NCI-H524 treated with DMSO at 0.1 percent for 48 hours (cell line): ENCODE measurements around the gene SYT17.

Experiments
- DNase-seq: peaks from one replicate; lab custom pipeline; 2025; lab: John Stamatoyannopoulos, UW

Gene SYT17

GRCh38 chr16:19218581-19218980, 50.5 kb downstream of the SYT17 start:
- DNase-seq, result no peak

- DNase-seq, result no peak
These were observed 51.8 kb downstream of the SYT17 start for GRCh38 chr16:19219836-19220235.

GRCh38 chr16:19223235-19224170, 55.5 kb downstream of the SYT17 start:
- no peak for DNase-seq

GRCh38 chr16:19225651-19226050, 57.6 kb downstream of the SYT17 start:
- DNase-seq, result no peak

GRCh38 chr16:19227643-19228042, 59.6 kb downstream of the SYT17 start:
- DNase-seq, result no peak

GRCh38 chr16:19228052-19228451, 60.0 kb downstream of the SYT17 start:
- no peak for DNase-seq

GRCh38 chr16:19228575-19228974, 60.5 kb downstream of the SYT17 start:
- no peak for DNase-seq

- DNase-seq, result no peak
These were observed 62.5 kb downstream of the SYT17 start for GRCh38 chr16:19230575-19230974.

GRCh38 chr16:19231881-19232280, 63.8 kb downstream of the SYT17 start:
- DNase-seq, result no peak

- no peak for DNase-seq
These were observed 64.9 kb downstream of the SYT17 start for GRCh38 chr16:19232988-19233387.

GRCh38 chr16:19235478-19235877, 67.4 kb downstream of the SYT17 start:
- no peak for DNase-seq

GRCh38 chr16:19235886-19236285, 67.8 kb downstream of the SYT17 start:
- no peak for DNase-seq

- DNase-seq, result no peak
These were observed 68.6 kb downstream of the SYT17 start for GRCh38 chr16:19236561-19237209.

- no peak for DNase-seq
These were observed 70.4 kb downstream of the SYT17 start for GRCh38 chr16:19238406-19238805.

- DNase-seq, result no peak
These were observed 71.6 kb downstream of the SYT17 start for GRCh38 chr16:19239511-19240155.

GRCh38 chr16:19240494-19240893, 72.5 kb downstream of the SYT17 start:
- no peak for DNase-seq

GRCh38 chr16:19241512-19241911, 73.5 kb downstream of the SYT17 start:
- no peak for DNase-seq

GRCh38 chr16:19242186-19242585, 74.1 kb downstream of the SYT17 start:
- DNase-seq, result no peak

GRCh38 chr16:19242987-19243575, 75.0 kb downstream of the SYT17 start:
- no peak for DNase-seq

- DNase-seq, result no peak
These were observed 77.4 kb downstream of the SYT17 start for GRCh38 chr16:19245326-19245925.

- DNase-seq, result no peak
These were observed 84.9 kb downstream of the SYT17 start for GRCh38 chr16:19252904-19253303.

- DNase-seq, result no peak
These were observed 86.6 kb downstream of the SYT17 start for GRCh38 chr16:19254611-19255010.
